Muscle layer of duodenum (tissue), 2 donors: ENCODE data around the gene IPO4.

ENCODE experiments used
- H3K27ac ChIP-seq: one replicate; pipeline ENCODE4 v1.7.0; 2013; ENCODE audit warnings: mild to moderate bottlenecking, low read length
- H3K27me3 ChIP-seq: one replicate; pipeline ENCODE4 v1.7.0; 2013; ENCODE audit warnings: low read depth, mild to moderate bottlenecking, control low read depth, low read length
- H3K36me3 ChIP-seq, 2 donors: one replicate each; pipeline ENCODE4 v1.7.0; 2013; ENCODE audit warnings: low read length in 2 of 2, control low read depth in 1 of 2, mild to moderate bottlenecking in 1 of 2; ENCODE audit not compliant: insufficient read depth in 2 of 2, control insufficient read depth in 1 of 2
- H3K4me1 ChIP-seq, 2 donors: one replicate each; pipeline ENCODE4 v1.7.0; 2013; ENCODE audit warnings: low read length in 2 of 2, mild to moderate bottlenecking in 2 of 2, control low read depth in 1 of 2, moderate library complexity in 1 of 2; ENCODE audit not compliant: insufficient read depth in 2 of 2, control insufficient read depth in 1 of 2
- H3K4me3 ChIP-seq, 2 donors: one replicate each; pipeline ENCODE4 v1.7.0; 2013; ENCODE audit warnings: low read length in 2 of 2, low read depth in 1 of 2, mild to moderate bottlenecking in 1 of 2
- H3K9me3 ChIP-seq, 2 donors: one replicate each; pipeline ENCODE4 v1.7.0; 2013; ENCODE audit warnings: low read length in 2 of 2, control low read depth in 1 of 2, mild to moderate bottlenecking in 1 of 2; ENCODE audit not compliant: control insufficient read depth in 1 of 2
- donor health status: healthy.

The IPO4 gene

GRCh38 chr14:24198814-24199524 lies 10.4 kb upstream of the IPO4 start:
- Histone ChIP-seq H3K27me3 (no peaks in the 10 kb centered on the region), H3K36me3 (peaks cover 4 to 10% of the 10 kb centered on the region in 2 donors), H3K4me1 (peaks cover 14 to 21% of the 10 kb centered on the region in 2 donors), H3K4me3 (no peak overlapping the region), H3K27ac (no peak overlapping the region), H3K9me3 (no peaks in the 10 kb centered on the region)

GRCh38 chr14:24197056-24197450 lies 8.4 kb upstream of the IPO4 start:
- Histone ChIP-seq H3K27ac (no peak overlapping the region), H3K9me3 (no peaks in the 10 kb centered on the region), H3K4me3 (no peak overlapping the region), H3K4me1 (peaks cover 14 to 23% of the 10 kb centered on the region in 2 donors), H3K27me3 (no peaks in the 10 kb centered on the region), H3K36me3 (peaks cover 11 to 18% of the 10 kb centered on the region in 2 donors)

- peaks cover 14 to 23% of the 10 kb centered on the region in 2 donors for H3K4me1 ChIP-seq
- peak overlapping the region; percentile 95 for H3K27ac ChIP-seq
- H3K4me3 ChIP-seq, result peak overlapping the region; percentile 79 to 93
- H3K27me3 ChIP-seq, result no peaks in the 10 kb centered on the region
- peaks cover 12 to 20% of the 10 kb centered on the region in 2 donors for H3K36me3 ChIP-seq
- H3K9me3 ChIP-seq, result no peaks in the 10 kb centered on the region
Measured at GRCh38 chr14:24196071-24197055, 7.7 kb upstream of the IPO4 start.

GRCh38 chr14:24195186-24196070 lies 6.8 kb upstream of the IPO4 start, which contains the start of gene TM9SF1:
TSS of gene TM9SF1 (minus strand) at chr14:24195441. CDS start at chr14:24195019, 422 bp downstream.
- H3K27ac ChIP-seq, result peak within 1 kb of the TSS; percentile 95
- no peaks in the 10 kb centered on the region for H3K9me3 ChIP-seq
- peaks cover 14 to 23% of the 10 kb centered on the region in 2 donors for H3K4me1 ChIP-seq
- H3K27me3 ChIP-seq, result no peaks in the 10 kb centered on the region
- peak within 1 kb of the TSS; percentile 79 to 93 for H3K4me3 ChIP-seq
- H3K36me3 ChIP-seq, result peaks cover 12 to 17% of the 10 kb centered on the region in 2 donors

GRCh38 chr14:24194873-24195185 lies 6.2 kb upstream of the IPO4 start:
- Histone ChIP-seq H3K27me3 (no peaks in the 10 kb centered on the region), H3K27ac (peak overlapping the region; percentile 95), H3K9me3 (no peaks in the 10 kb centered on the region), H3K4me3 (peak overlapping the region; percentile 79 to 93), H3K36me3 (peaks cover 12 to 21% of the 10 kb centered on the region in 2 donors), H3K4me1 (peaks cover 14 to 23% of the 10 kb centered on the region in 2 donors)

- H3K27ac ChIP-seq, result peak overlapping the region; percentile 95
- no peaks in the 10 kb centered on the region for H3K27me3 ChIP-seq
- H3K36me3 ChIP-seq, result peaks cover 12 to 21% of the 10 kb centered on the region in 2 donors
- peaks cover 14 to 24% of the 10 kb centered on the region in 2 donors for H3K4me1 ChIP-seq
- H3K9me3 ChIP-seq, result no peaks in the 10 kb centered on the region
- H3K4me3 ChIP-seq, result peak overlapping the region; percentile 79 to 93
Measured at GRCh38 chr14:24194186-24194872, 5.7 kb upstream of the IPO4 start.

- peaks cover 12 to 21% of the 10 kb centered on the region in 2 donors for H3K36me3 ChIP-seq
- no peak overlapping the region for H3K27ac ChIP-seq
- peaks cover 14 to 34% of the 10 kb centered on the region in 2 donors for H3K4me1 ChIP-seq
- no peaks in the 10 kb centered on the region for H3K27me3 ChIP-seq
- no peak overlapping the region for H3K4me3 ChIP-seq
- H3K9me3 ChIP-seq, result no peaks in the 10 kb centered on the region
Measured at GRCh38 chr14:24192933-24193332, 4.3 kb upstream of the IPO4 start.

- no peak overlapping the region for H3K27ac ChIP-seq
- no peaks in the 10 kb centered on the region for H3K9me3 ChIP-seq
- no peaks in the 10 kb centered on the region for H3K27me3 ChIP-seq
- H3K4me3 ChIP-seq, result no peak overlapping the region
- peaks cover 25 to 36% of the 10 kb centered on the region in 2 donors for H3K36me3 ChIP-seq
- peaks cover 13 to 29% of the 10 kb centered on the region in 2 donors for H3K4me1 ChIP-seq
Measured at GRCh38 chr14:24190416-24190815, 1.8 kb upstream of the IPO4 start.

- H3K36me3 ChIP-seq, result peaks cover 27 to 45% of the 10 kb centered on the region in 2 donors
- H3K4me3 ChIP-seq, result no peak overlapping the region
- H3K27ac ChIP-seq, result no peak overlapping the region
- H3K27me3 ChIP-seq, result no peaks in the 10 kb centered on the region
- peaks cover 9 to 26% of the 10 kb centered on the region in 2 donors for H3K4me1 ChIP-seq
- no peaks in the 10 kb centered on the region for H3K9me3 ChIP-seq
Measured at GRCh38 chr14:24189460-24189859, 844 bp upstream of the IPO4 start.

GRCh38 chr14:24189059-24189375 lies 401 bp upstream of the IPO4 start:
- Histone ChIP-seq H3K27ac (no peak overlapping the region), H3K27me3 (no peaks in the 10 kb centered on the region), H3K4me1 (peaks cover 5 to 21% of the 10 kb centered on the region in 2 donors)

More at GRCh38 chr14:24189059-24189375, 401 bp upstream of the IPO4 start:
- Histone ChIP-seq H3K4me3 (peak overlapping the region; percentile 70 to 79), H3K36me3 (peaks cover 29 to 50% of the 10 kb centered on the region in 2 donors), H3K9me3 (no peaks in the 10 kb centered on the region)
